ENCODE measurements around the gene PDE6A.
"Not testable (repeated sequence)": the region's sequence is repeated elsewhere in the genome, so short reads cannot be mapped to it uniquely, and the experiment has no call there.

The PDE6A gene

DNA sequence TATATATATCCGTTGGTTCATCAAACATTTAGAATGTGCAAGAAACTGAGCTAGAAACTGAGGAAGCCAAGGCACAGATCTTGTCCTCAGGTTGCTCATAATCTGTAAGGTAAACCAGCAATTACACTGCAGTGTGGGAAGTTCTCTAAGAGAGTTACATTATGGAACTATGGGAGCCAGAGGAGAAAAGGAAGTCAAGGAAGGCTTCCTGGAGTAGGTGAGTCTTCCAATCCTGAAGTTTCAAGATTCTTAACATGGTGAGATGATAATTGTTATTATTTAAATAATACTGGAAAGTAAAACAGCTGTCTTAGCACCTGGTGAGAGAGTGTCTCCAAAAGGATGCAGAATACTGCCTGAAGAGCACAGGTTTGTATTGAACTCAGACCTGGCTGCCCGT lies 44.2 kb downstream of the PDE6A start:
- intact Hi-C loops (cut with DNase I) = no loop called here
- DNase-seq = no peak

- intact Hi-C loops (cut with DNase I) = no loop called here
- no peak for DNase-seq
These were observed 45.8 kb downstream of the PDE6A start for GRCh38 chr5:149898811-149899210.

GRCh38 chr5:149895416-149896345 lies 48.9 kb downstream of the PDE6A start:
- DNase-seq = no peak
- intact Hi-C loops (cut with DNase I) = no loop called here

DNA sequence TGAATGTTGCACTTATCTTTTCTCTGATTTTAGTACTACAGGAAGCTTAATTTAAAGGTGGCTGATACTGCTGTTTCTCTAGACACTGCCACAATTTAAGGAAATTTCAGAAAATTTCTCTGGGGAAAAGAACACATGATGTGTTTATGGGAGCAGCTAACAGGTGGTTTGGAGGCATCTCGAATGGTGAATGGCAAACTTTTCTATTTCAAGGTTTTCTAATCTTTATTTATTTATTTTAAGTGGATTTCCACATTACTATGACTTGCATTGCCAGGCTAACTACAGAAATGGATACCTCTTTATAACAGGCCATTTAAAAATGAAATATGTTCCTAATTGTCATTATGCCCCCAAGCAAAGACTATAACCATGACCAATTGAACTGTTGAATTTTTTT lies 50.4 kb downstream of the PDE6A start:
- no peak for DNase-seq
- intact Hi-C loops (cut with DNase I) = no loop called here

DNA sequence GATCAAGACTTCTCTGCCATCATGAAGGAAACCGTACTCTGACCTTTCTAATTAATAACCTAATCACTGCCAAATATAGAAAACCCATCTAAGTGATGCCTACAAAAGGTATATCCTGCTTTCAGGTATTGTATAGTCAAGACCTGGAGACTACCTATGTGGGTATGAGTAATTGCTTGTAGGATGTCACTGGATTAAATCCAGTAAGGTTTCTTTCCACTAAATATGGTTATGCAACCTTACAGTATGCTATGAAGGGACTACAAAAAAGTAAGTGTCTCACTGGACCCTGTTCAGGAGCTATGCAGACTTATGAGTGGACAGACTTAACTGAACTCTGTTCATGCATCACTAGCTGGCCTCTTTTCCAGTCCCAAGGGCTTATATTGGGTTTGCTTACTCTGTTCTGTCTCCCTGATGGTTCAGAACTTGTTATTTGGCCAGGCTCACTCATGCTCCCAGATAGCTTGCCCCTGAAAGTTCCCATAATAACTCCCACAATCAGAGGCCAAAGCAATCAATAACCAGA lies 51.1 kb downstream of the PDE6A start:
- DNase-seq = no peak
- intact Hi-C loops (cut with DNase I) = no loop called here

DNA sequence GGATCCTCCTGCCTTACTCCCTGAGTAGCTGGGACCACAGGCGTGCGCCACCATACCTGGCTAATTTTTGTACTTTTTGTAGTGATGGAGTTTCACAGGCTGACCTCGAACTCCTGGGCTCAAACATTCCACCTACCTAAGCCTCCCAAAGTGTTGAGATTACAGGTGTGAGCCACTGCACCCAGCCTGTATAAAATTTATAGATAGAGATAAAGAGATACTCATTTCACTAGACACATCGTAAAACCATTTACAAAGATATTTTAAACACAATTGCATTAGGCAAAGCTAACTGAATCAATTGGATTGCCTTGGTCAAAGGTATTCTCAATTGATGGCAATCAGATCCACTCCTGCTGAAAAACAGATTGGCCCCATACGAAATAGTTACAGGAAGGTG lies 52.0 kb downstream of the PDE6A start:
- intact Hi-C loops (cut with DNase I) = no loop called here
- DNase-seq = no peak

- intact Hi-C loops (cut with DNase I) = no loop called here
- DNase-seq = no peak
These were observed 56.3 kb downstream of the PDE6A start for GRCh38 chr5:149888280-149888679.

- DNase-seq = no peak
- intact Hi-C loops (cut with DNase I) = no loop called here
These were observed 56.9 kb downstream of the PDE6A start for GRCh38 chr5:149887622-149888183.

GRCh38 chr5:149886692-149887470 lies 57.7 kb downstream of the PDE6A start:
- no peak for DNase-seq
- intact Hi-C loops (cut with DNase I) = no loop called here

GRCh38 chr5:149886060-149886459 lies 58.5 kb downstream of the PDE6A start:
- intact Hi-C loops (cut with DNase I) = no loop called here
- no peak for DNase-seq

- no peak for DNase-seq
- intact Hi-C loops (cut with DNase I) = no loop called here
These were observed 59.1 kb downstream of the PDE6A start for GRCh38 chr5:149885513-149885912.

- DNase-seq = no peak
- intact Hi-C loops (cut with DNase I) = no loop called here
These were observed 61.0 kb downstream of the PDE6A start for GRCh38 chr5:149883550-149883949.

DNA sequence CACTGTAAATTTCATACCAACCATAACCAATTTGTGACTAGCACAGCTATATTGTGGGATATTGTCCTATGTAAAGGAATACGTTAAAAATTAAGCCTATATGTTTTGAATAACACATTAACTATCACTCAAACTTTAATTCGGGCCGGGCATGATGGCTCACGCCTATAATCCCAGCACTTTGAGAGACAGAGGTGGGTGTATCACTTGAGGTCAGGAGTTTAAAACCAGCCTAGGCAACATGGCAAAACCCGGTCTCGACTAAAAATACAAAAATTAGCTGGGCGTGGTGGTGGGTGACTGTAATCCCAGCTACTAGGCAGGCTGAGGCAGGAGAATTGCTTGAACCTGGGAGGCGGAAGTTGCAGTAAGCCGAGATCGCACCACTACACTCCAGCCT lies 62.0 kb downstream of the PDE6A start:
- DNase-seq; intact Hi-C loops (cut with DNase I): not testable (repeated sequence)

DNA sequence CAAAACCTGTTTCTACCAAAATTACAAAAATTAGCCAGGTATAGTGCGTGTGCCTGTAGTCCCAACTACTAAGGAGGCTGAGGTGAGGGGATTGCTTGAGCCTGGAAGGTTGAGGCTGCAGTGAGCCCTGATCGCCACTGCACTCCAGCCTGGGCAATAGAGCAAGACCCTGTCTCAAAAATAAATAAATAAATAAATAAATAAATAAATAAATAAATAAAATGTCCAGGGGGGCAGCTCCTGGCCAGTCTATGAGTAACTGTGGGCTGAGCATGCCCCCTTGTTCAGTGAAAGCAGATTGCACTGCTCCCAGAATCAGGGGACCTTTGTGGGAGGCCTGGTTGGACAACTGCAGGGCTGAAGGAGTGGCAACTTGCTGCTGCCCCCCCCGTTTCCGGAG lies 62.7 kb downstream of the PDE6A start:
- no peak for DNase-seq
- intact Hi-C loops (cut with DNase I) = no loop called here

DNA sequence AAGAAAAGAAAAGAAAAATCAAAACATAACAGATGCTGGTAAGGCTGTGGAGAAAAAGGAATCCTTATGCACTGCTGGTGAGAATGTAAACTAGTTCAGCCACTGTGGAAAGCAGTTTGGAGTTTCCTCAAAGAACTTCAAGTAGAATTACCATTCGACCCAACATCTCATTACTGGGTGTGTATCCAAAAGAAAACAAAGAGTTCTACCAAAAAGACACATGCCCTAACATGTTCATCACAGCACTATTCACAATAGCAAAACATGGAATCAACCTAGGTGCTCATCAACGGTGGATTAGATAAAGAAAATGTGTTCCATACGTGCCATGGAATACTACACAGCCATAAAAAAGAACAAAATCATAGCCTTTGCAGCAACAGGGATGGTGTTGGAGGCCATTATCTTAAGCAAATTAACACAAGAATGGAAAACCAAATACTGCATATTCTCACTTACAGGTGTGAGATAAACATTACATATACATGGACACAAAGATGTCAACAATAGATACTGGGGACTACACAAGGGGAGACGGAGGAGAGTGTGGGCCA lies 63.4 kb downstream of the PDE6A start:
- intact Hi-C loops (cut with DNase I) = no loop called here
- DNase-seq = no peak

DNA sequence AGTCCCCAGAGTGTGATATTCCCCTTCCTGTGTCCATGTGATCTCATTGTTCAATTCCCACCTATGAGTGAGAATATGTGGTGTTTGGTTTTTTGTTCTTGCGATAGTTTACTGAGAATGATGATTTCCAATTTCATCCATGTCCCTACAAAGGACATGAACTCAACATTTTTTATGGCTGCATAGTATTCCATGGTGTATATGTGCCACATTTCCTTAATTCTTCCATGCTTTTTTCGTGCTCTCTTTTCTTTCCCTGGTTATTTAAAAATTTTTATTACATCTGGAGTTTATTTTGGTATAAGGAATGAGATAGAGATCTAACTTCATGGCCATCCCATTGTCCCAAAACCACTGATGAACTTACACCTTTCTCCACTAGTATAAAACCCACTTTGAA lies 65.0 kb downstream of the PDE6A start:
- intact Hi-C loops (cut with DNase I); DNase-seq: not testable (repeated sequence)

GRCh38 chr5:149878371-149878770 lies 66.2 kb downstream of the PDE6A start:
- intact Hi-C loops (cut with DNase I) = no loop called here

GRCh38 chr5:149873896-149874295 lies 70.7 kb downstream of the PDE6A start:
- DNase-seq = no peak

More at GRCh38 chr5:149878371-149878770, 66.2 kb downstream of the PDE6A start:
- DNase-seq = no peak

DNA sequence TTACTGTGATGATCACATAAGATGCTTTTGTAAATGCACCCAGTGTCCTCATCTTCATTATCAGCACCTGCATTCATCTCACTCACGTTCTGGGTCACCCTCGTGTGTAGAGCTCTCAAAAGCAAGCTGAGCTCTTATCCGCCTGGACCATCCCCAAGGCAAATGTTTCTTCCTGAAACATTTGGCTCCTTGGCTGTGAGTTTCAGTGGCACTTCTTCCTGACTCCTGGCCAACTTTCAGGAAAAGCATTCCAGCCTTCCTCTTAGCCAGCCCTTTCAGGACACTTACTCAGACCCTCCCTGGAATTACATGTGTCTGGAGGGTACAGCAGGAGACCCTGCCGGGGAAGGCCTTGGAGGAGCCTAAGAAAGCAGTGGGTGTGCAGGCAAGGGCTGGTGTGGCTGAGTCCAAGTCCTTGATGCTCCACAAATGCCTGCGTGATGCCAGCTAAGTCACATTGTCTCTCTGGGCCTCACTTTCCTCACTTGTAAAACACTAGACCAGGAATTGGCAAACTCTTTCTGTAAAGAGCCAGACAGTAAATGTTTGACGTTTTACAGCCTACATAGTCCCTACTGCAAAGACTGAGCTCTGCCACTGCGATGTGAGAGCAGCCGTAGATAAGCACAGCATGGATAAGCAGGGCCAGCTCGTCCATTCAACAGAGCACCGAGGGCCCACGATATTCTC lies 72.1 kb downstream of the PDE6A start:
- DNase-seq = no peak
- intact Hi-C loops (cut with DNase I) = no loop called here

More at GRCh38 chr5:149873896-149874295, 70.7 kb downstream of the PDE6A start:
- intact Hi-C loops (cut with DNase I) = no loop called here

DNA sequence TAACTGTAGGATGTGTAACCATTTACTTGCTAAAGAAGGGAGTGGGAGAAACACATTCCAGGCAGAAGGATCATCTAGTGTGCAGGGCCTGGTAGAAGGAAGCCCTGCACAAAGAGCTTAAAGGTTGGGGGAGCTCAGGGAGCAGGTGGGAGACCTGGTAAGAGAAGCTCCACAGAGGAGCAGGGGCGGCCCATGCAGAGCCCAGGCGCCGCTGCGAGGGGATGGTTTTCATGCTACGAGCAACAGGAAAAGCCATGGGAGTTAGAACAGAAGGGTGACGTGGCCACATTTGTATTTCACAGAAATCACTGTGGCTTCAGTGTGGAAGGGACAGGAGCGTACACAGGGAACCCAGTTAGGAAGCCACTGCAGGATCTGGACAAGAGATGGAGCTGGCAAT lies 73.1 kb downstream of the PDE6A start:
- DNase-seq = no peak
- intact Hi-C loops (cut with DNase I) = no loop called here

Measured in posterior cingulate gyrus (tissue), 11 donors.